A673 (cell line): ENCODE measurements around the gene EIF2S1. TPM values are rescaled to one million over a fixed set of nuclear protein-coding genes. Genes with fewer than 3 reads are reported as not detected.

ENCODE experiments used
- BruUV-seq: library from RNA; stranded (reverse); fragments of 400-500 nt; replicated peaks from 2 replicates; lab custom pipeline; 2021; lab: Mats Ljungman, UMichigan
- CTCF ChIA-PET: fragments of 300-600 bp; sonication (Branson Sonifier 250); formaldehyde crosslinking; loops from one replicate; lab custom pipeline; 2022; ENCODE audit warnings: antibody characterized with exemption; lab: Charles Lee
- POLR2A ChIA-PET: fragments of 300-600 bp; sonication (Branson Sonifier 250); formaldehyde crosslinking; loops from one replicate; lab custom pipeline; 2022; ENCODE audit warnings: antibody characterized with exemption; ENCODE audit not compliant: low non-redundant PET; lab: Charles Lee
- DNase-seq: peaks from one replicate; pipeline ENCODE4 v3.0.0-alpha.2; 2015; ENCODE audit warnings: low spot score
- H3K27ac ChIP-seq: fragments of 200-600 bp; sonication (generic); 2 replicates; pipeline ENCODE4 v1.5.1; 2016; ENCODE audit warnings: mixed run types, low read depth, mild to moderate bottlenecking, mixed read lengths, antibody characterized with exemption, low read length; ENCODE audit not compliant: poor library complexity, severe bottlenecking
- H3K27me3 ChIP-seq: fragments of 200-600 bp; sonication (generic); replicated peaks from 2 replicates; pipeline ENCODE4 v1.6.1; 2017; ENCODE audit warnings: mixed run types, low read depth, mild to moderate bottlenecking, mixed read lengths, antibody characterized with exemption, low read length; ENCODE audit not compliant: insufficient read depth, poor library complexity
- H3K36me3 ChIP-seq: fragments of 200-600 bp; sonication (generic); 2 replicates; pipeline ENCODE4 v1.6.1; 2016; ENCODE audit warnings: mixed run types, mild to moderate bottlenecking, mixed read lengths, antibody characterized with exemption, low read length; ENCODE audit not compliant: insufficient read depth, poor library complexity, severe bottlenecking
- H3K4me1 ChIP-seq: fragments of 200-600 bp; sonication (generic); 2 replicates; pipeline ENCODE4 v1.6.1; 2017; ENCODE audit warnings: mixed run types, mild to moderate bottlenecking, mixed read lengths, antibody characterized with exemption, low read length; ENCODE audit not compliant: insufficient read depth, poor library complexity, severe bottlenecking
- H3K4me3 ChIP-seq: fragments of 200-600 bp; sonication (generic); 2 replicates; pipeline ENCODE4 v1.5.1; 2016; ENCODE audit warnings: low read depth, mixed run types, mild to moderate bottlenecking, mixed read lengths, low read length; ENCODE audit not compliant: poor library complexity, severe bottlenecking
- H3K9me3 ChIP-seq: fragments of 200-600 bp; sonication (generic); 2 replicates; pipeline ENCODE4 v1.6.1; 2016; ENCODE audit warnings: mixed run types, low read depth, mild to moderate bottlenecking, mixed read lengths, antibody characterized with exemption, low read length; ENCODE audit not compliant: poor library complexity, severe bottlenecking
- EZH2 ChIP-seq: fragments of 200-600 bp; sonication (generic); IDR thresholded peaks from 2 replicates; pipeline ENCODE4 v1.6.1; 2017; ENCODE audit warnings: borderline replicate concordance, low read depth, mild to moderate bottlenecking, mixed read lengths, antibody characterized with exemption, low read length; ENCODE audit not compliant: poor library complexity, severe bottlenecking
- intact Hi-C: fragments of 100-400 bp; cut with micrococcal nuclease; formaldehyde crosslinking; loops from one replicate; pipeline ENCODE4 v1.10.0; 2022; ENCODE audit not compliant: unreplicated experiment
- total RNA-seq: library from RNA; stranded (reverse); gene quantifications from 2 replicates; pipeline ENCODE4 v1.2.3, GENCODE V29; 2021
- TF ChIP-seq, protein P1 (sequence below): fragments of 300-800, 200-600 bp; sonication (generic); conservative IDR thresholded peaks from 2 replicates; pipeline ENCODE4 v1.5.1; 2017; ENCODE audit warnings: low read depth, mild to moderate bottlenecking, antibody characterized with exemption, low read length, moderate library complexity, mixed read lengths

The EIF2S1 gene
- total RNA-seq, 1 experiment from 2014 or later = 302 TPM

DNA sequence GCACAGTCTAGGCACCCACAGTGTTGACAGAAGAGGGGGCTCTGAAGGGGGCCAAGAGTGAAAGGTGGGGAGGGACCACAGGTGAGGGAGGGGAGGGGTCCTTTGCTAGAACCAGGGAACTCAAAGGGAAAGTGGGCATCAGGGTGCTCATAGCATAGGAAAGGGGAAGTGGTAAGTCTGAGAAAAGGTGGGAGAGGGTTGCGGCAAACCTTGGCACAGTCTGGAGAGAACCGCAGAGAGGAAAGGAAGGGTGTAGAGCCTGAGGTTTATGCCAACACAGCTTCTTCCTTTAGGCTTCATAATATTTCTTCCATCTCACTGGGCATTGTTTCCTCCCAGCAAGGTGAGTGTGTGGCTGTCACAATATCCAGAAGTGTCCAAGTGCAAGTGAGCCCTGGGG is 63.3 kb downstream of the EIF2S1 start:
- intact Hi-C loops = no loop called here
- TF ChIP-seq, protein P1, sequence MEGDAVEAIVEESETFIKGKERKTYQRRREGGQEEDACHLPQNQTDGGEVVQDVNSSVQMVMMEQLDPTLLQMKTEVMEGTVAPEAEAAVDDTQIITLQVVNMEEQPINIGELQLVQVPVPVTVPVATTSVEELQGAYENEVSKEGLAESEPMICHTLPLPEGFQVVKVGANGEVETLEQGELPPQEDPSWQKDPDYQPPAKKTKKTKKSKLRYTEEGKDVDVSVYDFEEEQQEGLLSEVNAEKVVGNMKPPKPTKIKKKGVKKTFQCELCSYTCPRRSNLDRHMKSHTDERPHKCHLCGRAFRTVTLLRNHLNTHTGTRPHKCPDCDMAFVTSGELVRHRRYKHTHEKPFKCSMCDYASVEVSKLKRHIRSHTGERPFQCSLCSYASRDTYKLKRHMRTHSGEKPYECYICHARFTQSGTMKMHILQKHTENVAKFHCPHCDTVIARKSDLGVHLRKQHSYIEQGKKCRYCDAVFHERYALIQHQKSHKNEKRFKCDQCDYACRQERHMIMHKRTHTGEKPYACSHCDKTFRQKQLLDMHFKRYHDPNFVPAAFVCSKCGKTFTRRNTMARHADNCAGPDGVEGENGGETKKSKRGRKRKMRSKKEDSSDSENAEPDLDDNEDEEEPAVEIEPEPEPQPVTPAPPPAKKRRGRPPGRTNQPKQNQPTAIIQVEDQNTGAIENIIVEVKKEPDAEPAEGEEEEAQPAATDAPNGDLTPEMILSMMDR = no peak
- no peak for TF ChIP-seq EZH2
- Histone ChIP-seq H3K4me1 (no peaks in the 10 kb centered on the region), H3K36me3 (no peaks in the 10 kb centered on the region), H3K4me3 (no peak overlapping the region), H3K27ac (no peak overlapping the region), H3K27me3 (no peaks in the 10 kb centered on the region), H3K9me3 (no peaks in the 10 kb centered on the region)
- POLR2A ChIA-PET = no interaction called here
- BruUV-seq = no TSS peak
- CTCF ChIA-PET = no interaction called here
- DNase-seq = no peak

GRCh38 chr14:67424539-67424938 is 64.4 kb downstream of the EIF2S1 start:
- H3K4me1 ChIP-seq = no peaks in the 10 kb centered on the region
- ChIA-PET POLR2A (no interaction called here), CTCF (interaction anchor here (1.2 kb wide), 1 partner anchor 280 kb away, joined by 3 read pairs; no protein-coding TSS in a partner anchor)
- H3K9me3 ChIP-seq = no peaks in the 10 kb centered on the region
- TF ChIP-seq, protein P1 = no peak
- no peak for TF ChIP-seq EZH2
- no peaks in the 10 kb centered on the region for H3K36me3 ChIP-seq
- H3K27me3 ChIP-seq = no peaks in the 10 kb centered on the region
- no peak for DNase-seq
- H3K27ac ChIP-seq = no peak overlapping the region
- intact Hi-C loops = no loop called here
- BruUV-seq = no TSS peak
- H3K4me3 ChIP-seq = no peak overlapping the region

- DNase-seq = no peak
- POLR2A ChIA-PET = no interaction called here
- no TSS peak for BruUV-seq
Observed at GRCh38 chr14:67425608-67426007, 65.5 kb downstream of the EIF2S1 start.

More at GRCh38 chr14:67425608-67426007, 65.5 kb downstream of the EIF2S1 start:
- H3K4me1 ChIP-seq = no peaks in the 10 kb centered on the region
- H3K4me3 ChIP-seq = no peak overlapping the region
- no peaks in the 10 kb centered on the region for H3K9me3 ChIP-seq
- CTCF ChIA-PET = interaction anchor here (1.2 to 3.3 kb wide), 2 partner anchors 146 to 279 kb away, joined by 3 to 16 read pairs; no protein-coding TSS in a partner anchor
- intact Hi-C loops = loop anchor here (2.0 kb wide), 1 partner anchor 279 kb away; no protein-coding TSS in a partner anchor
- no peak overlapping the region for H3K27ac ChIP-seq
- no peaks in the 10 kb centered on the region for H3K36me3 ChIP-seq
- no peaks in the 10 kb centered on the region for H3K27me3 ChIP-seq
- TF ChIP-seq, protein P1 = no peak
- TF ChIP-seq EZH2 = no peak
